Loucy (cell line): ENCODE data around the gene RAB6A.

ENCODE experiments used
- EZH2phosphoT487 ChIP-seq: fragments of 200-600 bp; IDR thresholded peaks from 2 replicates; pipeline ENCODE4 v1.6.1; 2018; ENCODE audit warnings: antibody characterized with exemption, mild to moderate bottlenecking, moderate library complexity, borderline replicate concordance
- TF ChIP-seq, protein P1 (sequence below): fragments of 200-600 bp; sonication (generic); conservative IDR thresholded peaks from 2 replicates; pipeline ENCODE4 v1.5.1; 2014; ENCODE audit warnings: mild to moderate bottlenecking, antibody characterized with exemption, low read length

DNA sequence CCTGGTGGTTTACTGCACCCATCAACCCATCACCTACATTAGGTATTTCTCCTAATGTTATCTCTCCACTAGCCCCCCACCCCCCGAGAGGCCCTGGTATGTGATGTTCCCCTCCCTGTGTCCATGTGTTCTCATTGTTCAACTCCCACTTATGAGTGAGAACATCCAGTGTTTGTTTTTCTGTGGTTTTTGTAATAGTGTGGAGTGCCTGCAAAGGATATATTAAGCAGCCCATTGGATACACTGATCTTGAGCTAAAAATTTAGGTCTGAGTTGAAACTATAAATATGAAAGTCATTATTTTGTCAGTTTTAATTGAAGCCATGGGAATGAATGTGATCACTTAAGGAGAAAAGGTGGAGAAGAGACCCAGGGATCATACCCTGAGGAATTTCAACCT is 49.8 kb upstream of the RAB6A start:
- TF ChIP-seq, protein P1, sequence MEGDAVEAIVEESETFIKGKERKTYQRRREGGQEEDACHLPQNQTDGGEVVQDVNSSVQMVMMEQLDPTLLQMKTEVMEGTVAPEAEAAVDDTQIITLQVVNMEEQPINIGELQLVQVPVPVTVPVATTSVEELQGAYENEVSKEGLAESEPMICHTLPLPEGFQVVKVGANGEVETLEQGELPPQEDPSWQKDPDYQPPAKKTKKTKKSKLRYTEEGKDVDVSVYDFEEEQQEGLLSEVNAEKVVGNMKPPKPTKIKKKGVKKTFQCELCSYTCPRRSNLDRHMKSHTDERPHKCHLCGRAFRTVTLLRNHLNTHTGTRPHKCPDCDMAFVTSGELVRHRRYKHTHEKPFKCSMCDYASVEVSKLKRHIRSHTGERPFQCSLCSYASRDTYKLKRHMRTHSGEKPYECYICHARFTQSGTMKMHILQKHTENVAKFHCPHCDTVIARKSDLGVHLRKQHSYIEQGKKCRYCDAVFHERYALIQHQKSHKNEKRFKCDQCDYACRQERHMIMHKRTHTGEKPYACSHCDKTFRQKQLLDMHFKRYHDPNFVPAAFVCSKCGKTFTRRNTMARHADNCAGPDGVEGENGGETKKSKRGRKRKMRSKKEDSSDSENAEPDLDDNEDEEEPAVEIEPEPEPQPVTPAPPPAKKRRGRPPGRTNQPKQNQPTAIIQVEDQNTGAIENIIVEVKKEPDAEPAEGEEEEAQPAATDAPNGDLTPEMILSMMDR = no peak
- no peak for TF ChIP-seq EZH2phosphoT487
